ENCODE data around the gene FRY. TPM values are rescaled to one million over a fixed set of nuclear protein-coding genes. Genes with fewer than 3 reads are reported as not detected.

Gene FRY
- total RNA-seq, 1 experiment from 2014 or later, result 5.3 TPM

DNA sequence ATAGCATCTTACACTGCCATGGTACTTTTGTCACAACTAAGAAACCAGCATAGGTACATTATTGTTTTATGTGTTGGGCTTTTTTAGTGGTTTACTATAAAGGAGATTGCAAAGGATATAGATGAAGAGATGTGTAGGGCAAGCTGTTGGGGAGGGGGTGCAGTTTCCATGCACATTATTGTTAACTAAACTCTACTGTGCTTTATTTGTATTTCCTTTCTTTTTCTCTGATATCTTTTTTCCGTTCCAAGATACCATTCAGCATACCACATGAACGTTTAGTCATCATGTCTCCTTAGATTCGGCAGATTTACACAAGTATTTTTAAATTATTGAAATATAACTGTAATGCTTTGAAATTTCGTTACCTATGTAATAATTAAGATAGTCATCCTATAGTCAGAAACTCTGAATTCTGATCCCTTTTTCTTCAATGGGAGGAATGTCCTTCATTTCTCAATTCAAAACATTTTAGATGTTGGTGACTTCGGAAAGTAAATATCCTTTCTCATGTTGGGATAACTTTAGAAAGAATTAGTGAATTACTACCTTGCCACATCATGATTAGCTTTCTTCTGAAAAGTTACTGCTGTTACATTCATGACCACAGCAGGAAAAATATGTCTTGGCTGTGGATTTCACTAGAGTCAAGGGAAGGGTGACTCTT is 82.8 kb downstream of the FRY start:
- peaks cover 5% of the 10 kb centered on the region for H3K4me1 Mint-ChIP-seq
- ATAC-seq (no peak), DNase-seq (ENCODE audit: low spot score) (no peak)
- H3K36me3 Mint-ChIP-seq, result no peaks in the 10 kb centered on the region
- POLR2A ChIA-PET, result no interaction called here
- H3K27me3 Mint-ChIP-seq (ENCODE audit: low read depth), result no peaks in the 10 kb centered on the region
- CTCF ChIA-PET, result no interaction called here
- TF ChIP-seq GRHL2 (CRISPR knock-in tag; IDR thresholded peaks at IDR 0.05; ENCODE audit: insufficient replicate concordance, severe bottlenecking) (no peak), TEAD1 (CRISPR knock-in tag; IDR thresholded peaks at IDR 0.05) (no peak), KAT7 (CRISPR knock-in tag; IDR thresholded peaks at IDR 0.05; ENCODE audit: borderline replicate concordance) (no peak), ZBTB21 (CRISPR knock-in tag; IDR thresholded peaks at IDR 0.05; ENCODE audit: borderline replicate concordance) (no peak), ATF1 (CRISPR knock-in tag; IDR thresholded peaks at IDR 0.05) (no peak), FOXJ3 (CRISPR knock-in tag; IDR thresholded peaks at IDR 0.05; ENCODE audit: borderline replicate concordance) (no peak), ZNF396 (CRISPR knock-in tag; IDR thresholded peaks at IDR 0.05; ENCODE audit: borderline replicate concordance) (no peak), SOX15 (CRISPR knock-in tag; IDR thresholded peaks at IDR 0.05) (no peak)
- TF ChIP-seq, protein P1, sequence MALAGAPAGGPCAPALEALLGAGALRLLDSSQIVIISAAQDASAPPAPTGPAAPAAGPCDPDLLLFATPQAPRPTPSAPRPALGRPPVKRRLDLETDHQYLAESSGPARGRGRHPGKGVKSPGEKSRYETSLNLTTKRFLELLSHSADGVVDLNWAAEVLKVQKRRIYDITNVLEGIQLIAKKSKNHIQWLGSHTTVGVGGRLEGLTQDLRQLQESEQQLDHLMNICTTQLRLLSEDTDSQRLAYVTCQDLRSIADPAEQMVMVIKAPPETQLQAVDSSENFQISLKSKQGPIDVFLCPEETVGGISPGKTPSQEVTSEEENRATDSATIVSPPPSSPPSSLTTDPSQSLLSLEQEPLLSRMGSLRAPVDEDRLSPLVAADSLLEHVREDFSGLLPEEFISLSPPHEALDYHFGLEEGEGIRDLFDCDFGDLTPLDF (CRISPR knock-in tag; IDR thresholded peaks at IDR 0.05), result no peak
- TF ChIP-seq, protein P2, sequence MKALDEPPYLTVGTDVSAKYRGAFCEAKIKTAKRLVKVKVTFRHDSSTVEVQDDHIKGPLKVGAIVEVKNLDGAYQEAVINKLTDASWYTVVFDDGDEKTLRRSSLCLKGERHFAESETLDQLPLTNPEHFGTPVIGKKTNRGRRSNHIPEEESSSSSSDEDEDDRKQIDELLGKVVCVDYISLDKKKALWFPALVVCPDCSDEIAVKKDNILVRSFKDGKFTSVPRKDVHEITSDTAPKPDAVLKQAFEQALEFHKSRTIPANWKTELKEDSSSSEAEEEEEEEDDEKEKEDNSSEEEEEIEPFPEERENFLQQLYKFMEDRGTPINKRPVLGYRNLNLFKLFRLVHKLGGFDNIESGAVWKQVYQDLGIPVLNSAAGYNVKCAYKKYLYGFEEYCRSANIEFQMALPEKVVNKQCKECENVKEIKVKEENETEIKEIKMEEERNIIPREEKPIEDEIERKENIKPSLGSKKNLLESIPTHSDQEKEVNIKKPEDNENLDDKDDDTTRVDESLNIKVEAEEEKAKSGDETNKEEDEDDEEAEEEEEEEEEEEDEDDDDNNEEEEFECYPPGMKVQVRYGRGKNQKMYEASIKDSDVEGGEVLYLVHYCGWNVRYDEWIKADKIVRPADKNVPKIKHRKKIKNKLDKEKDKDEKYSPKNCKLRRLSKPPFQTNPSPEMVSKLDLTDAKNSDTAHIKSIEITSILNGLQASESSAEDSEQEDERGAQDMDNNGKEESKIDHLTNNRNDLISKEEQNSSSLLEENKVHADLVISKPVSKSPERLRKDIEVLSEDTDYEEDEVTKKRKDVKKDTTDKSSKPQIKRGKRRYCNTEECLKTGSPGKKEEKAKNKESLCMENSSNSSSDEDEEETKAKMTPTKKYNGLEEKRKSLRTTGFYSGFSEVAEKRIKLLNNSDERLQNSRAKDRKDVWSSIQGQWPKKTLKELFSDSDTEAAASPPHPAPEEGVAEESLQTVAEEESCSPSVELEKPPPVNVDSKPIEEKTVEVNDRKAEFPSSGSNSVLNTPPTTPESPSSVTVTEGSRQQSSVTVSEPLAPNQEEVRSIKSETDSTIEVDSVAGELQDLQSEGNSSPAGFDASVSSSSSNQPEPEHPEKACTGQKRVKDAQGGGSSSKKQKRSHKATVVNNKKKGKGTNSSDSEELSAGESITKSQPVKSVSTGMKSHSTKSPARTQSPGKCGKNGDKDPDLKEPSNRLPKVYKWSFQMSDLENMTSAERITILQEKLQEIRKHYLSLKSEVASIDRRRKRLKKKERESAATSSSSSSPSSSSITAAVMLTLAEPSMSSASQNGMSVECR (CRISPR knock-in tag; IDR thresholded peaks at IDR 0.05; ENCODE audit: borderline replicate concordance), result no peak
- TF ChIP-seq, protein P3, sequence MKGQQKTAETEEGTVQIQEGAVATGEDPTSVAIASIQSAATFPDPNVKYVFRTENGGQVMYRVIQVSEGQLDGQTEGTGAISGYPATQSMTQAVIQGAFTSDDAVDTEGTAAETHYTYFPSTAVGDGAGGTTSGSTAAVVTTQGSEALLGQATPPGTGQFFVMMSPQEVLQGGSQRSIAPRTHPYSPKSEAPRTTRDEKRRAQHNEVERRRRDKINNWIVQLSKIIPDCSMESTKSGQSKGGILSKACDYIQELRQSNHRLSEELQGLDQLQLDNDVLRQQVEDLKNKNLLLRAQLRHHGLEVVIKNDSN (CRISPR knock-in tag; IDR thresholded peaks at IDR 0.05), result no peak
- TF ChIP-seq, protein P4, sequence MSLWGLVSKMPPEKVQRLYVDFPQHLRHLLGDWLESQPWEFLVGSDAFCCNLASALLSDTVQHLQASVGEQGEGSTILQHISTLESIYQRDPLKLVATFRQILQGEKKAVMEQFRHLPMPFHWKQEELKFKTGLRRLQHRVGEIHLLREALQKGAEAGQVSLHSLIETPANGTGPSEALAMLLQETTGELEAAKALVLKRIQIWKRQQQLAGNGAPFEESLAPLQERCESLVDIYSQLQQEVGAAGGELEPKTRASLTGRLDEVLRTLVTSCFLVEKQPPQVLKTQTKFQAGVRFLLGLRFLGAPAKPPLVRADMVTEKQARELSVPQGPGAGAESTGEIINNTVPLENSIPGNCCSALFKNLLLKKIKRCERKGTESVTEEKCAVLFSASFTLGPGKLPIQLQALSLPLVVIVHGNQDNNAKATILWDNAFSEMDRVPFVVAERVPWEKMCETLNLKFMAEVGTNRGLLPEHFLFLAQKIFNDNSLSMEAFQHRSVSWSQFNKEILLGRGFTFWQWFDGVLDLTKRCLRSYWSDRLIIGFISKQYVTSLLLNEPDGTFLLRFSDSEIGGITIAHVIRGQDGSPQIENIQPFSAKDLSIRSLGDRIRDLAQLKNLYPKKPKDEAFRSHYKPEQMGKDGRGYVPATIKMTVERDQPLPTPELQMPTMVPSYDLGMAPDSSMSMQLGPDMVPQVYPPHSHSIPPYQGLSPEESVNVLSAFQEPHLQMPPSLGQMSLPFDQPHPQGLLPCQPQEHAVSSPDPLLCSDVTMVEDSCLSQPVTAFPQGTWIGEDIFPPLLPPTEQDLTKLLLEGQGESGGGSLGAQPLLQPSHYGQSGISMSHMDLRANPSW (CRISPR knock-in tag; conservative IDR thresholded peaks at IDR 0.05; ENCODE audit: low read depth), result no peak
- no peak overlapping the region for H3K4me3 Mint-ChIP-seq
- H3K27ac Mint-ChIP-seq, result no peak overlapping the region
- no peaks in the 10 kb centered on the region for H3K9me3 Mint-ChIP-seq

DNA sequence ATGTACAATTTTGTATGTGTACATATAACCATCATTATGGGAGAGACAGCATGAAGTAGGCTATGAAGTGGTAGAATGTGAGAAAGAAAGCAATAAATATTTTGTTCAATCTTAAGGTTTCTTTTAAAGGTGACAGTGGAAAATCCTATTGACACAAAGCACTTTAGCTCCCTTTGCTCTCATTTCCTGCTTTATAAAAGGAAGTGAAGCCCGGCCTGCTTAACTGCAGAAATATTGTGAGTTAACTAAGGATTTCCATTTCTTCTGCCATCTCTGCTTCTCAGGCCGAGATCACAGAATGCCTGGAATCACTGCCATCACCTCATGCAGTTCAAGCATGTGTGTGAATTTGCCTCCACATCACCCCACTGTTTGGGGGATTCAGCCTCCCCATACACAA is 83.5 kb downstream of the FRY start:
- ChIA-PET POLR2A (no interaction called here), CTCF (no interaction called here)
- no peak overlapping the region for H3K4me3 Mint-ChIP-seq
- no peaks in the 10 kb centered on the region for H3K27me3 Mint-ChIP-seq (ENCODE audit: low read depth)
- H3K4me1 Mint-ChIP-seq, result peaks cover 5% of the 10 kb centered on the region
- no peak for DNase-seq (ENCODE audit: low spot score)
- H3K9me3 Mint-ChIP-seq, result no peaks in the 10 kb centered on the region
- no peaks in the 10 kb centered on the region for H3K36me3 Mint-ChIP-seq
- TF ChIP-seq JAZF1 (CRISPR knock-in tag; IDR thresholded peaks at IDR 0.05) (no peak), NFE2L1 (CRISPR knock-in tag; IDR thresholded peaks at IDR 0.05) (no peak), RELA (CRISPR knock-in tag; IDR thresholded peaks at IDR 0.05; ENCODE audit: borderline replicate concordance) (no peak)
- TF ChIP-seq, protein P2 (CRISPR knock-in tag; IDR thresholded peaks at IDR 0.05; ENCODE audit: borderline replicate concordance), result no peak
- TF ChIP-seq, protein P5, sequence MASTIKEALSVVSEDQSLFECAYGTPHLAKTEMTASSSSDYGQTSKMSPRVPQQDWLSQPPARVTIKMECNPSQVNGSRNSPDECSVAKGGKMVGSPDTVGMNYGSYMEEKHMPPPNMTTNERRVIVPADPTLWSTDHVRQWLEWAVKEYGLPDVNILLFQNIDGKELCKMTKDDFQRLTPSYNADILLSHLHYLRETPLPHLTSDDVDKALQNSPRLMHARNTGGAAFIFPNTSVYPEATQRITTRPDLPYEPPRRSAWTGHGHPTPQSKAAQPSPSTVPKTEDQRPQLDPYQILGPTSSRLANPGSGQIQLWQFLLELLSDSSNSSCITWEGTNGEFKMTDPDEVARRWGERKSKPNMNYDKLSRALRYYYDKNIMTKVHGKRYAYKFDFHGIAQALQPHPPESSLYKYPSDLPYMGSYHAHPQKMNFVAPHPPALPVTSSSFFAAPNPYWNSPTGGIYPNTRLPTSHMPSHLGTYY (CRISPR knock-in tag; IDR thresholded peaks at IDR 0.05), result no peak
- ATAC-seq, result no peak
- H3K27ac Mint-ChIP-seq, result no peak overlapping the region

Data from WTC11 (cell line).